Activated T-helper 17 cell treated with anti-CD3 and anti-CD28 coated beads, Interleukin-2, amount 50 U/mL, for 72 hours (primary cell): ENCODE measurements around the gene OTULIN. TPM values are rescaled to one million over a fixed set of nuclear protein-coding genes. Genes with fewer than 3 reads are reported as not detected.
A peak's percentile ranks its signal among the peaks of the same experiment; 100 is the strongest.

Experiments used
- ATAC-seq: fragments of 150-1000 bp; cut with Tn5 transposase; replicated peaks from 2 replicates; pipeline ENCODE4 v1.10.0; 2021; ENCODE audit warnings: mild to moderate bottlenecking, moderate library complexity
- H3K27ac Mint-ChIP-seq: one replicate; pipeline ENCODE4 v1.8.0; 2022; ENCODE audit warnings: mixed read lengths
- H3K27me3 Mint-ChIP-seq: one replicate; pipeline ENCODE4 v1.8.0; 2022; ENCODE audit warnings: mixed read lengths
- H3K36me3 Mint-ChIP-seq: one replicate; pipeline ENCODE4 v1.8.0; 2022; ENCODE audit warnings: low read depth, mild to moderate bottlenecking, mixed read lengths
- H3K4me1 Mint-ChIP-seq: one replicate; pipeline ENCODE4 v1.8.0; 2022; ENCODE audit warnings: mixed read lengths
- H3K4me3 Mint-ChIP-seq: one replicate; pipeline ENCODE4 v1.8.0; 2022; ENCODE audit warnings: mild to moderate bottlenecking, mixed read lengths
- H3K9me3 Mint-ChIP-seq: one replicate; pipeline ENCODE4 v1.8.0; 2022; ENCODE audit warnings: mixed read lengths
- total RNA-seq, 2 donors: library from RNA; stranded (reverse); gene quantifications; one replicate each; pipeline ENCODE4 v1.2.3, GENCODE V29; 2022

OTULIN gene
- total RNA-seq, result 10 to 100 TPM; 67.2 to 73.9 TPM

- Mint-ChIP-seq H3K4me1 (peaks cover 37% of the 10 kb centered on the region), H3K27ac (peak within 1 kb of the TSS; percentile 97), H3K27me3 (no peaks in the 10 kb centered on the region), H3K4me3 (peak within 1 kb of the TSS; percentile 95), H3K36me3 (peaks cover 56% of the 10 kb centered on the region), H3K9me3 (no peaks in the 10 kb centered on the region)
- ATAC-seq, result peak; percentile 83
Measured at GRCh38 chr5:14664270-14665100, at the start of gene OTULIN. TSS of gene OTULIN (plus strand) at chr5:14664718. CDS start at chr5:14664826, 108 bp downstream.

GRCh38 chr5:14615365-14615764 lies 49.2 kb upstream of the OTULIN start:
- H3K27ac Mint-ChIP-seq, result no peak overlapping the region
- H3K9me3 Mint-ChIP-seq, result no peaks in the 10 kb centered on the region
- no peak overlapping the region for H3K4me3 Mint-ChIP-seq
- peaks cover 68% of the 10 kb centered on the region for H3K36me3 Mint-ChIP-seq
- H3K27me3 Mint-ChIP-seq, result no peaks in the 10 kb centered on the region
- no peaks in the 10 kb centered on the region for H3K4me1 Mint-ChIP-seq
- ATAC-seq, result no peak

- ATAC-seq, result no peak
- H3K27me3 Mint-ChIP-seq, result no peaks in the 10 kb centered on the region
- H3K4me3 Mint-ChIP-seq, result no peak overlapping the region
- H3K27ac Mint-ChIP-seq, result no peak overlapping the region
- peaks cover 4% of the 10 kb centered on the region for H3K9me3 Mint-ChIP-seq
- H3K36me3 Mint-ChIP-seq, result peaks cover 47% of the 10 kb centered on the region
- H3K4me1 Mint-ChIP-seq, result no peaks in the 10 kb centered on the region
Measured at GRCh38 chr5:14617441-14617840, 47.1 kb upstream of the OTULIN start.

GRCh38 chr5:14627270-14627669 lies 37.2 kb upstream of the OTULIN start:
- Mint-ChIP-seq H3K27me3 (no peaks in the 10 kb centered on the region), H3K4me3 (no peak overlapping the region), H3K9me3 (peaks cover 8% of the 10 kb centered on the region), H3K4me1 (no peaks in the 10 kb centered on the region), H3K27ac (no peak overlapping the region), H3K36me3 (no peaks in the 10 kb centered on the region)
- no peak for ATAC-seq

GRCh38 chr5:14628346-14628745 lies 36.2 kb upstream of the OTULIN start:
- Mint-ChIP-seq H3K4me3 (no peak overlapping the region), H3K36me3 (no peaks in the 10 kb centered on the region), H3K9me3 (peaks cover 6% of the 10 kb centered on the region), H3K4me1 (no peaks in the 10 kb centered on the region), H3K27ac (no peak overlapping the region), H3K27me3 (no peaks in the 10 kb centered on the region)
- no peak for ATAC-seq

- no peak for ATAC-seq
- Mint-ChIP-seq H3K27me3 (peaks cover 3% of the 10 kb centered on the region), H3K9me3 (peaks cover 6% of the 10 kb centered on the region), H3K4me1 (no peaks in the 10 kb centered on the region), H3K4me3 (no peak overlapping the region), H3K36me3 (no peaks in the 10 kb centered on the region), H3K27ac (no peak overlapping the region)
Measured at GRCh38 chr5:14630671-14631070, 33.8 kb upstream of the OTULIN start.

- Mint-ChIP-seq H3K9me3 (peaks cover 1% of the 10 kb centered on the region), H3K27me3 (peaks cover 3% of the 10 kb centered on the region), H3K36me3 (no peaks in the 10 kb centered on the region), H3K4me1 (no peaks in the 10 kb centered on the region), H3K27ac (no peak overlapping the region), H3K4me3 (no peak overlapping the region)
- ATAC-seq, result peak; percentile 26
Measured at GRCh38 chr5:14635656-14636055, 28.9 kb upstream of the OTULIN start.

- Mint-ChIP-seq H3K27me3 (peaks cover 8% of the 10 kb centered on the region), H3K4me3 (no peak overlapping the region), H3K27ac (no peak overlapping the region), H3K9me3 (no peaks in the 10 kb centered on the region), H3K36me3 (no peaks in the 10 kb centered on the region), H3K4me1 (no peaks in the 10 kb centered on the region)
- no peak for ATAC-seq
Measured at GRCh38 chr5:14640765-14641164, 23.8 kb upstream of the OTULIN start.

- H3K4me3 Mint-ChIP-seq, result no peak overlapping the region
- no peaks in the 10 kb centered on the region for H3K4me1 Mint-ChIP-seq
- peaks cover 16% of the 10 kb centered on the region for H3K27me3 Mint-ChIP-seq
- H3K27ac Mint-ChIP-seq, result no peak overlapping the region
- no peaks in the 10 kb centered on the region for H3K9me3 Mint-ChIP-seq
- ATAC-seq, result no peak
- no peaks in the 10 kb centered on the region for H3K36me3 Mint-ChIP-seq
Measured at GRCh38 chr5:14644623-14645237, 19.8 kb upstream of the OTULIN start.

GRCh38 chr5:14650052-14650451 lies 14.5 kb upstream of the OTULIN start:
- Mint-ChIP-seq H3K4me3 (no peak overlapping the region), H3K27me3 (peaks cover 14% of the 10 kb centered on the region), H3K4me1 (no peaks in the 10 kb centered on the region), H3K36me3 (no peaks in the 10 kb centered on the region), H3K9me3 (no peaks in the 10 kb centered on the region), H3K27ac (no peak overlapping the region)
- no peak for ATAC-seq

- H3K9me3 Mint-ChIP-seq, result no peaks in the 10 kb centered on the region
- H3K36me3 Mint-ChIP-seq, result no peaks in the 10 kb centered on the region
- peaks cover 14% of the 10 kb centered on the region for H3K4me1 Mint-ChIP-seq
- H3K4me3 Mint-ChIP-seq, result peak overlapping the region; percentile 44
- peak overlapping the region; percentile 83 for H3K27ac Mint-ChIP-seq
- no peaks in the 10 kb centered on the region for H3K27me3 Mint-ChIP-seq
- no peak for ATAC-seq
Measured at GRCh38 chr5:14655146-14655741, 9.3 kb upstream of the OTULIN start.

GRCh38 chr5:14656898-14657297 lies 7.6 kb upstream of the OTULIN start:
- H3K36me3 Mint-ChIP-seq, result no peaks in the 10 kb centered on the region
- no peaks in the 10 kb centered on the region for H3K9me3 Mint-ChIP-seq
- no peaks in the 10 kb centered on the region for H3K27me3 Mint-ChIP-seq
- peaks cover 20% of the 10 kb centered on the region for H3K4me1 Mint-ChIP-seq
- ATAC-seq, result peak; percentile 29
- peak overlapping the region; percentile 83 for H3K27ac Mint-ChIP-seq
- H3K4me3 Mint-ChIP-seq, result peak overlapping the region; percentile 44

- H3K27ac Mint-ChIP-seq, result no peak overlapping the region
- no peak for ATAC-seq
- H3K4me1 Mint-ChIP-seq, result peaks cover 28% of the 10 kb centered on the region
- no peaks in the 10 kb centered on the region for H3K9me3 Mint-ChIP-seq
- H3K36me3 Mint-ChIP-seq, result peaks cover 13% of the 10 kb centered on the region
- H3K4me3 Mint-ChIP-seq, result no peak overlapping the region
- no peaks in the 10 kb centered on the region for H3K27me3 Mint-ChIP-seq
Measured at GRCh38 chr5:14659821-14660607, 4.5 kb upstream of the OTULIN start.

- no peak overlapping the region for H3K27ac Mint-ChIP-seq
- no peak for ATAC-seq
- H3K4me1 Mint-ChIP-seq, result peaks cover 25% of the 10 kb centered on the region
- H3K27me3 Mint-ChIP-seq, result no peaks in the 10 kb centered on the region
- H3K36me3 Mint-ChIP-seq, result peaks cover 20% of the 10 kb centered on the region
- H3K9me3 Mint-ChIP-seq, result no peaks in the 10 kb centered on the region
- peak overlapping the region; percentile 3 for H3K4me3 Mint-ChIP-seq
Measured at GRCh38 chr5:14660833-14661232, 3.7 kb upstream of the OTULIN start.
